ENCODE data around the gene KAT6B.

Gene KAT6B

GRCh38 chr10:74977913-74978847 lies 151.8 kb downstream of the KAT6B start:
- Histone ChIP-seq H3K9ac (no peak overlapping the region), H3K4me1 (no peaks in the 10 kb centered on the region), H3K4me3 (ENCODE audit: low read depth, low read length) (no peak overlapping the region), H3K79me2 (peaks cover 11% of the 10 kb centered on the region), H2AFZ (no peak overlapping the region), H3K27me3 (ENCODE audit: control insufficient read depth, insufficient read depth, low read length) (no peaks in the 10 kb centered on the region), H3K4me2 (ENCODE audit: low read length) (no peak overlapping the region), H3K36me3 (ENCODE audit: control insufficient read depth, insufficient read depth, low read length) (no peaks in the 10 kb centered on the region), H3K27ac (no peak overlapping the region), H3K9me3 (ENCODE audit: control insufficient read depth, low read length) (no peaks in the 10 kb centered on the region)
- TF ChIP-seq CTCF (IDR thresholded peaks at IDR 0.05) = no peak

- Histone ChIP-seq H3K27ac (no peak overlapping the region), H3K9ac (no peak overlapping the region), H2AFZ (no peak overlapping the region), H3K4me2 (ENCODE audit: low read length) (no peak overlapping the region), H3K4me3 (ENCODE audit: low read depth, low read length) (no peak overlapping the region), H3K79me2 (peaks cover 3% of the 10 kb centered on the region), H3K36me3 (ENCODE audit: control insufficient read depth, insufficient read depth, low read length) (no peaks in the 10 kb centered on the region), H3K9me3 (ENCODE audit: control insufficient read depth, low read length) (no peaks in the 10 kb centered on the region), H3K27me3 (ENCODE audit: control insufficient read depth, insufficient read depth, low read length) (no peaks in the 10 kb centered on the region), H3K4me1 (no peaks in the 10 kb centered on the region)
- no peak for TF ChIP-seq CTCF (IDR thresholded peaks at IDR 0.05)
These were observed 155.6 kb downstream of the KAT6B start for GRCh38 chr10:74981831-74982633.

GRCh38 chr10:74982634-74982982 lies 156.2 kb downstream of the KAT6B start:
- TF ChIP-seq CTCF (IDR thresholded peaks at IDR 0.05) = no peak

GRCh38 chr10:74983383-74983782 lies 157.0 kb downstream of the KAT6B start:
- Histone ChIP-seq H3K27ac (no peak overlapping the region), H3K9ac (no peak overlapping the region), H2AFZ (no peak overlapping the region), H3K36me3 (ENCODE audit: control insufficient read depth, insufficient read depth, low read length) (no peaks in the 10 kb centered on the region), H3K9me3 (ENCODE audit: control insufficient read depth, low read length) (no peaks in the 10 kb centered on the region), H3K4me2 (ENCODE audit: low read length) (no peak overlapping the region), H3K27me3 (ENCODE audit: control insufficient read depth, insufficient read depth, low read length) (no peaks in the 10 kb centered on the region), H3K4me1 (no peaks in the 10 kb centered on the region), H3K79me2 (peaks cover 3% of the 10 kb centered on the region), H3K4me3 (ENCODE audit: low read depth, low read length) (no peak overlapping the region)
- TF ChIP-seq CTCF (IDR thresholded peaks at IDR 0.05) = no peak

More at GRCh38 chr10:74982634-74982982, 156.2 kb downstream of the KAT6B start:
- Histone ChIP-seq H3K4me1 (no peaks in the 10 kb centered on the region), H3K27me3 (ENCODE audit: control insufficient read depth, insufficient read depth, low read length) (no peaks in the 10 kb centered on the region), H3K79me2 (peaks cover 3% of the 10 kb centered on the region), H2AFZ (no peak overlapping the region), H3K9ac (no peak overlapping the region), H3K4me3 (ENCODE audit: low read depth, low read length) (no peak overlapping the region), H3K27ac (no peak overlapping the region), H3K4me2 (ENCODE audit: low read length) (no peak overlapping the region), H3K9me3 (ENCODE audit: control insufficient read depth, low read length) (no peaks in the 10 kb centered on the region), H3K36me3 (ENCODE audit: control insufficient read depth, insufficient read depth, low read length) (no peaks in the 10 kb centered on the region)

All from parathyroid adenoma (tissue), 2 donors.